ENCODE measurements around the gene HNF1B.

HNF1B gene

DNA sequence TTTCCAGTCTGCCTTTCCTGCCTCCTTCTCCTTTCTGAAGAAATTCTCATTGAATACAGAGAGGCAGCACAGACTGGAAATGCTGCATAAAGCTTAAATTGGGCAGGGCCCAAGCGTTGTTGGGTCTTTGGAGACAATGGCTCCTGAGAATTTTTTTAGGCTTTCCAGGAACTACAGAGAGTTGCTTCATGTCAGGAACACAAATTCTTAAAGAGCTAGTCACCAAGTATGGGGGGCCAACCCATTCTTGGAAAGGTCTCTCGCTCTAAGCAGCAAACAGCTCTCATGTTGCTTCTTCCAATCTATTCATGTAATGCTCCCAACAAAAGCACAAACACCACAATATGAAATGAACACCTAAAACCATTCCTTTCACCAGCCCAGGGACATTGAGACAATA, 6.9 kb downstream of the HNF1B start:
- POLR2A ChIA-PET: no interaction called here
- CTCF ChIA-PET: interaction anchor here (0.6 kb wide), 1 partner anchor 289 kb away, joined by 3 read pairs; no protein-coding TSS in a partner anchor
- TF ChIP-seq FOXK2 (IDR thresholded peaks at IDR 0.05) (no peak), TARDBP (IDR thresholded peaks at IDR 0.05) (no peak), SP1 (IDR thresholded peaks at IDR 0.05) (no peak), HDGF (IDR thresholded peaks at IDR 0.05; ENCODE audit: borderline replicate concordance) (no peak), L3MBTL2 (conservative IDR thresholded peaks at IDR 0.05) (no peak), NFRKB (IDR thresholded peaks at IDR 0.05) (no peak), ELF4 (IDR thresholded peaks at IDR 0.05) (no peak), SUZ12 (IDR thresholded peaks at IDR 0.05) (no peak), LEF1 (IDR thresholded peaks at IDR 0.05; ENCODE audit: borderline replicate concordance) (no peak), CTBP1 (IDR thresholded peaks at IDR 0.05; ENCODE audit: borderline replicate concordance) (no peak), ZNF384 (IDR thresholded peaks at IDR 0.05) (no peak), BHLHE40 (IDR thresholded peaks at IDR 0.05; ENCODE audit: borderline replicate concordance) (no peak), FOXA1 (IDR thresholded peaks at IDR 0.05) (no peak), FOXM1 (IDR thresholded peaks at IDR 0.05; ENCODE audit: borderline replicate concordance) (no peak), ARNT (IDR thresholded peaks at IDR 0.05) (no peak)
- TF ChIP-seq, protein P1, sequence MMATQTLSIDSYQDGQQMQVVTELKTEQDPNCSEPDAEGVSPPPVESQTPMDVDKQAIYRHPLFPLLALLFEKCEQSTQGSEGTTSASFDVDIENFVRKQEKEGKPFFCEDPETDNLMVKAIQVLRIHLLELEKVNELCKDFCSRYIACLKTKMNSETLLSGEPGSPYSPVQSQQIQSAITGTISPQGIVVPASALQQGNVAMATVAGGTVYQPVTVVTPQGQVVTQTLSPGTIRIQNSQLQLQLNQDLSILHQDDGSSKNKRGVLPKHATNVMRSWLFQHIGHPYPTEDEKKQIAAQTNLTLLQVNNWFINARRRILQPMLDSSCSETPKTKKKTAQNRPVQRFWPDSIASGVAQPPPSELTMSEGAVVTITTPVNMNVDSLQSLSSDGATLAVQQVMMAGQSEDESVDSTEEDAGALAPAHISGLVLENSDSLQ (IDR thresholded peaks at IDR 0.05): no peak
- DNase-seq (ENCODE audit: extremely low spot score): no peak

DNA sequence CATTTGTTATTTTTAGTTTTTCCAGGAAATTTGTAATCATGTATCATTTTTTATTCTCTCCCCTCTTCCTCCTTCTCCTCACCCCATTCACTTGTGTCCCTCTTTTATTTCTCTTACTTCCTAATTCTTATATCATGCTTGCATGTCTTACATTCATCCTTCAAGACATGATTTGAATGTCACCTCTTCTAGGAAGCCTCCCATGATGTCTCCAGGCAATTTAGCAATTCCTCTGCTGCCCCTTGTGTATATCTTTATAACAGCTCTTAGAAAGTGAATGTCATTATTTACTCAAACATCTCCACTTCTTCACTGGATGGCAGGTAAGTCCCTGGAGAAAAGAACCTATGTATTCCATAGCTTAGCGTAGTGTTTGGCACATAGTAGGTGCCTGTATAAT, 7.8 kb downstream of the HNF1B start:
- no peak for DNase-seq (ENCODE audit: extremely low spot score)
- ChIA-PET CTCF (interaction anchor here (0.5 to 0.7 kb wide), 3 partner anchors 47 to 288 kb away, joined by 3 read pairs; no protein-coding TSS in a partner anchor), POLR2A (no interaction called here)
- TF ChIP-seq FOXK2 (IDR thresholded peaks at IDR 0.05) (no peak), FOXM1 (IDR thresholded peaks at IDR 0.05; ENCODE audit: borderline replicate concordance) (no peak), FOXA1 (IDR thresholded peaks at IDR 0.05) (no peak), L3MBTL2 (conservative IDR thresholded peaks at IDR 0.05) (no peak), SUZ12 (IDR thresholded peaks at IDR 0.05) (no peak), HDGF (IDR thresholded peaks at IDR 0.05; ENCODE audit: borderline replicate concordance) (no peak)

DNA sequence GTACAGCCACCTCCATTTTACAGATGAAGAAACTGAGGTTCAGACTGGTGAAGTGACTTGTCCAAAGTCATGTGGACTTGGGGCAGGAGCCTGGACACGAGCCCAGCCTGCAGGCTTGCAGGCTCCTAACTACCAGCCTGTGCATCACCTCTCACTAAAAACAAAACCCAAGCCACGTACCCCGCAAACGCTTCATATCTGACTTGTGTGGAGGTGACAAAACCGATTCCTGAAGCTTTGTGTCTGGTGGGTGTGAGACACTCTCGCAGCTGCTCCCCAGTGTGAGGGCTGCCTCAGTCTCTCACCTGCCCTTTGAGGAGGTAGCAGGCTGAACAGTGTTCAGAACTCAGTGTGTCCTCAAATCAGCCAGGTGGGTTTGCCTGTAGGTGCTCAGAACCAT, 8.4 kb downstream of the HNF1B start:
- ChIA-PET CTCF (no interaction called here), POLR2A (no interaction called here)
- TF ChIP-seq CTBP1 (IDR thresholded peaks at IDR 0.05; ENCODE audit: borderline replicate concordance) (no peak), FOXM1 (IDR thresholded peaks at IDR 0.05; ENCODE audit: borderline replicate concordance) (no peak), HDGF (IDR thresholded peaks at IDR 0.05; ENCODE audit: borderline replicate concordance) (no peak), FOXK2 (IDR thresholded peaks at IDR 0.05) (no peak), NFRKB (IDR thresholded peaks at IDR 0.05) (no peak), L3MBTL2 (conservative IDR thresholded peaks at IDR 0.05) (no peak), ZNF384 (IDR thresholded peaks at IDR 0.05) (no peak), FOXA1 (IDR thresholded peaks at IDR 0.05) (no peak), SUZ12 (IDR thresholded peaks at IDR 0.05) (no peak), ELF4 (IDR thresholded peaks at IDR 0.05) (no peak)
- TF ChIP-seq, protein P1 (IDR thresholded peaks at IDR 0.05): no peak
- no peak for DNase-seq (ENCODE audit: extremely low spot score)

DNA sequence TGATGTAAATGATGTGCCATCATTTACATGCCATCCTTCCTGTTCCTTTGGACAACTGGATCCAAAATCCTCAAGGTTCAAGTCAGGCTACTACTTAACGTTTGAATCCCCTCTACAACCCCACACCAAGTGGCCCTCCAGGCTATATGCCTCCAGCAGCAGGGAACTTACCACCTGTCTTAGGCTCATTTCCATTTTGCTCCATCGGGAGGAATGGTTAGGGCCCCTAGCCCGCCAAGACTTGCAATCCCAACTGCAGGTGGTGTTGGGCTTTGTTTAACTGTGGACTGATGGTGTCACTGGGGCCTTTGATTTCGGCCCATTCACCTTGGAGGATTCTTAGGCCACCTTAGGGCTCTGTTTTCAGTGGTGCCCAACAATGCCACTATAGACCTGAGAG, 9.7 kb downstream of the HNF1B start:
- POLR2A ChIA-PET: no interaction called here
- DNase-seq (ENCODE audit: extremely low spot score): no peak
- no peak for TF ChIP-seq FOXA1 (IDR thresholded peaks at IDR 0.05)
- TF ChIP-seq, protein P1 (IDR thresholded peaks at IDR 0.05): no peak
- no peak for TF ChIP-seq FOXK2 (IDR thresholded peaks at IDR 0.05)
- no peak for TF ChIP-seq HDGF (IDR thresholded peaks at IDR 0.05; ENCODE audit: borderline replicate concordance)
- TF ChIP-seq CTBP1 (IDR thresholded peaks at IDR 0.05; ENCODE audit: borderline replicate concordance): no peak
- CTCF ChIA-PET: interaction anchor here (1.4 kb wide), 1 partner anchor 11 kb away, joined by 4 read pairs; no protein-coding TSS in a partner anchor

DNA sequence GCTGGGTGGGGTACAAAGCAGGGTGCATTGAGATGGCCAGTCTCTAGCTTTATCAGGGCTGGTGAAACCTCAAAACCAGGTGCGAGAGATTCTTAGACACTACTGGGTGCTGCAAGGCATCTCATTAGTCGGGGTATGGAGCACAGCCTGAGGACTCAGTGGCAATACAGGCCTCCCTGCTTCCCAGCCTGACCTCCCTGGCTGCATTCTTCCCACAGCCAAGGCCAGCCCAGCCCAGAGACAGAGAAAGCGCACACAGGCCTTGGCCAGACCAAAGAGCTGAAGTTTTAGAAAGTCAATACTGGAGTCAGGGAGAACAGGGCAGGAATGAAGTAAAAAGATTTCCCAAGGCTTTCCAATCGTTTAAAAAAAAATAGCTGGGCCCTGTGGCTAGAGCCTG, 12.5 kb downstream of the HNF1B start:
- no peak for DNase-seq (ENCODE audit: extremely low spot score)
- CTCF ChIA-PET: interaction anchor here (0.6 to 1.1 kb wide), 2 partner anchors 15 to 558 kb away, joined by 3 to 5 read pairs; no protein-coding TSS in a partner anchor
- POLR2A ChIA-PET: no interaction called here
- TF ChIP-seq CTBP1 (IDR thresholded peaks at IDR 0.05; ENCODE audit: borderline replicate concordance) (no peak), LEF1 (IDR thresholded peaks at IDR 0.05; ENCODE audit: borderline replicate concordance) (no peak), TARDBP (IDR thresholded peaks at IDR 0.05) (no peak), SP1 (IDR thresholded peaks at IDR 0.05) (no peak), BHLHE40 (IDR thresholded peaks at IDR 0.05; ENCODE audit: borderline replicate concordance) (no peak), FOXK2 (IDR thresholded peaks at IDR 0.05) (no peak), HDGF (IDR thresholded peaks at IDR 0.05; ENCODE audit: borderline replicate concordance) (no peak), ZNF384 (IDR thresholded peaks at IDR 0.05) (no peak), NFRKB (IDR thresholded peaks at IDR 0.05) (no peak), ARNT (IDR thresholded peaks at IDR 0.05) (no peak), SUZ12 (IDR thresholded peaks at IDR 0.05) (no peak), FOXA1 (IDR thresholded peaks at IDR 0.05) (no peak), FOXM1 (IDR thresholded peaks at IDR 0.05; ENCODE audit: borderline replicate concordance) (no peak), L3MBTL2 (conservative IDR thresholded peaks at IDR 0.05) (no peak), ELF4 (IDR thresholded peaks at IDR 0.05) (no peak)
- TF ChIP-seq, protein P1 (IDR thresholded peaks at IDR 0.05): no peak

DNA sequence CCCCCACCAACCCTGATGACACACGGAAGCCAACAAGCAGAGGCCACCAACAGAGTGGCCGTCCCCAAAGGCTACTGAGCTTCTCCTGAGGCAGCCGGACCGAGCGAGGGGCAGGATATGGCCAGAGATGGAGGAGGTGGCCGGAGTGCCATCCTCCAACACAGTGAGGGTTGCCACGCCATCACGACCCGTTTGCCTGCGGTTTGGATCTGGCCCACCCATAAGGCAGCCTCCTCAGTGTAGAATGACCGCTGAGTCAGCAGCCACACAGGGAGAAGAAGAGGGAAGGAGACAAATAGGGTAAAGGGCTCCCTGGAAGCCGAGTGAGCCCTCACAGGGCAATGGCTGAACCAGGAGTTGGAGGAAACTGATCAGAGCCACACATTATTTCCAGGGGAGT, 13.8 kb downstream of the HNF1B start:
- ChIA-PET POLR2A (no interaction called here), CTCF (no interaction called here)
- no peak for DNase-seq (ENCODE audit: extremely low spot score)
- TF ChIP-seq SP1 (IDR thresholded peaks at IDR 0.05): no peak
- TF ChIP-seq TARDBP (IDR thresholded peaks at IDR 0.05): no peak
- TF ChIP-seq FOXA1 (IDR thresholded peaks at IDR 0.05): no peak
- TF ChIP-seq SUZ12 (IDR thresholded peaks at IDR 0.05): no peak
- no peak for TF ChIP-seq LEF1 (IDR thresholded peaks at IDR 0.05; ENCODE audit: borderline replicate concordance)
- no peak for TF ChIP-seq L3MBTL2 (conservative IDR thresholded peaks at IDR 0.05)
- no peak for TF ChIP-seq BHLHE40 (IDR thresholded peaks at IDR 0.05; ENCODE audit: borderline replicate concordance)

All from HEK293T (cell line).